ENCODE results near the gene CNTN5. TPM values are rescaled to one million over a fixed set of nuclear protein-coding genes. Genes with fewer than 3 reads are reported as not detected.

The CNTN5 gene
- total RNA-seq, 1 experiment from 2014 or later, result not detected

DNA sequence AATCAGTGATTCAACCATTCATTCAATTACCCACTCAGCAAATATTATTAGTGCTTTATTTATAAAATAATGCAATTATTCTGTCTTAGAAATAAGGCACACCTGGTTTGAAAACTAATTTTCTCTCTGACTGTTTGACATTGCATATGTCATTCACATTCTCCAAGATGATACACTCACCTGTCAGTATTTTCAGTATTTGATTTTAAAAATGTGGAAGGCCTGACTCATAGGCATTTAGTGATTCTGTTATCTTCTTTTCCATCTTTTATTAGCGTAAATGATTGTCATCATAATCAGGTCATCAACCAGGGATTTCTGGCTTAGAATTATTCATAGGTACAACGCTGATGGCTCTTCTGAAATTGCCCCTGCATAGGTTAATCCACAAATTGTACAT is 480.9 kb downstream of the CNTN5 start:
- Histone ChIP-seq H4K91ac (ENCODE audit: insufficient read length, low read depth, low read length) (no peak overlapping the region), H2BK12ac (ENCODE audit: insufficient read length, low read depth, low read length) (no peak overlapping the region), H2AK5ac (ENCODE audit: insufficient read length, low read length) (no peak overlapping the region), H4K8ac (replicated peaks; ENCODE audit: insufficient read length, low read depth, low read length) (no peak overlapping the region), H3K4ac (ENCODE audit: low read depth, low read length) (no peak overlapping the region), H2AFZ (ENCODE audit: low read length) (no peak overlapping the region), H4K20me1 (ENCODE audit: control insufficient read depth, insufficient read depth, insufficient read length) (no peaks in the 10 kb centered on the region), H3K27me3 (ENCODE audit: insufficient read depth, low read length) (no peaks in the 10 kb centered on the region), H2BK15ac (ENCODE audit: low read depth, low read length) (no peak overlapping the region), H4K5ac (ENCODE audit: insufficient read length, low read depth, low read length) (no peak overlapping the region), H2BK20ac (ENCODE audit: low read depth, low read length, poor library complexity, severe bottlenecking) (no peak overlapping the region), H3K4me2 (ENCODE audit: insufficient read depth, insufficient read length, low read length) (no peak overlapping the region), H2BK5ac (ENCODE audit: insufficient read length, low read length) (no peak overlapping the region), H2BK120ac (ENCODE audit: low read depth, low read length, poor library complexity, severe bottlenecking) (no peak overlapping the region), H3K56ac (ENCODE audit: insufficient read length, low read depth, low read length) (no peak overlapping the region), H3K23me2 (ENCODE audit: insufficient read length, low read depth, low read length, poor library complexity, severe bottlenecking) (no peaks in the 10 kb centered on the region), H3K27ac (ENCODE audit: insufficient read length, low read depth, low read length) (no peak overlapping the region), H3K9me3 (ENCODE audit: control insufficient read depth, low read depth, low read length) (no peaks in the 10 kb centered on the region), H3K9ac (ENCODE audit: extremely low read depth, insufficient read length, low read length) (no peak overlapping the region), H3K18ac (ENCODE audit: insufficient read length, low read depth, low read length) (no peak overlapping the region), H3T11ph (ENCODE audit: low read length) (no peak overlapping the region), H3K79me1 (ENCODE audit: insufficient read depth, low read depth, low read length, poor library complexity, severe bottlenecking) (no peaks in the 10 kb centered on the region), H3K79me2 (ENCODE audit: insufficient read depth, low read length) (no peaks in the 10 kb centered on the region), H3K23ac (ENCODE audit: insufficient read length, low read depth, low read length) (no peak overlapping the region), H3K4me1 (ENCODE audit: insufficient read depth, low read length) (peaks cover 3% of the 10 kb centered on the region; the same call in 1 of the 2 replicates), H3K14ac (ENCODE audit: insufficient read depth, low read length) (no peak overlapping the region)
- no peak for DNase-seq
- H3K9me3 Mint-ChIP-seq, result no peaks in the 10 kb centered on the region
- no peak overlapping the region for H3K27ac Mint-ChIP-seq
- H3K4me3 Mint-ChIP-seq, result no peak overlapping the region
- no peaks in the 10 kb centered on the region for H3K36me3 Mint-ChIP-seq (ENCODE audit: insufficient read depth in 1 of 3, low read depth in 3 of 3)
- peaks cover 6 to 7% of the 10 kb centered on the region in 2 experiments for H3K4me1 Mint-ChIP-seq
- WGBS (ENCODE audit: extremely low coverage, insufficient read length, low lambda C conversion rate), result no CpG with 5 or more reads among the region's 2 CpGs
- TF ChIP-seq, protein P1, sequence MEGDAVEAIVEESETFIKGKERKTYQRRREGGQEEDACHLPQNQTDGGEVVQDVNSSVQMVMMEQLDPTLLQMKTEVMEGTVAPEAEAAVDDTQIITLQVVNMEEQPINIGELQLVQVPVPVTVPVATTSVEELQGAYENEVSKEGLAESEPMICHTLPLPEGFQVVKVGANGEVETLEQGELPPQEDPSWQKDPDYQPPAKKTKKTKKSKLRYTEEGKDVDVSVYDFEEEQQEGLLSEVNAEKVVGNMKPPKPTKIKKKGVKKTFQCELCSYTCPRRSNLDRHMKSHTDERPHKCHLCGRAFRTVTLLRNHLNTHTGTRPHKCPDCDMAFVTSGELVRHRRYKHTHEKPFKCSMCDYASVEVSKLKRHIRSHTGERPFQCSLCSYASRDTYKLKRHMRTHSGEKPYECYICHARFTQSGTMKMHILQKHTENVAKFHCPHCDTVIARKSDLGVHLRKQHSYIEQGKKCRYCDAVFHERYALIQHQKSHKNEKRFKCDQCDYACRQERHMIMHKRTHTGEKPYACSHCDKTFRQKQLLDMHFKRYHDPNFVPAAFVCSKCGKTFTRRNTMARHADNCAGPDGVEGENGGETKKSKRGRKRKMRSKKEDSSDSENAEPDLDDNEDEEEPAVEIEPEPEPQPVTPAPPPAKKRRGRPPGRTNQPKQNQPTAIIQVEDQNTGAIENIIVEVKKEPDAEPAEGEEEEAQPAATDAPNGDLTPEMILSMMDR (conservative IDR thresholded peaks at IDR 0.05), result no peak
- H3K27me3 Mint-ChIP-seq (ENCODE audit: low read depth), result no peaks in the 10 kb centered on the region
